ENCODE measurements around the gene DUSP28. TPM values are rescaled to one million over a fixed set of nuclear protein-coding genes. Genes with fewer than 3 reads are reported as not detected.
A peak's percentile ranks its signal among the peaks of the same experiment; 100 is the strongest.

The DUSP28 gene
- total RNA-seq, 6 donors from 2014 or later = 3.2 to 30.4 (median 5.7) TPM

- peaks cover 29 to 41% (median 31%) of the 10 kb centered on the region in 4 donors for H3K4me1 ChIP-seq
- no peaks in the 10 kb centered on the region for H3K9me3 ChIP-seq
- peaks cover 10 to 48% (median 43%) of the 10 kb centered on the region in 4 donors for H3K36me3 ChIP-seq
- ATAC-seq (ENCODE audit: low FRiP score in 2 of 2) (no peak), DNase-seq (peak in 1 of 2 donors; percentile 28)
- no peak overlapping the region for H3K4me3 ChIP-seq
- TF ChIP-seq POLR2AphosphoS5 (IDR thresholded peaks at IDR 0.05) = no peak
- no peak for TF ChIP-seq CTCF (IDR thresholded peaks at IDR 0.05)
- TF ChIP-seq EP300 (IDR thresholded peaks at IDR 0.05) = no peak
- TF ChIP-seq POLR2A (IDR thresholded peaks at IDR 0.05) = no peak
- no peaks in the 10 kb centered on the region for H3K27me3 ChIP-seq
- peak overlapping the region; percentile 83 to 89 (median 86) for H3K27ac ChIP-seq
- 86 to 91% methylated on average over 11 to 12 of the region's 12 CpGs for WGBS, 2 donors
These were observed 19.1 kb downstream of the DUSP28 start for GRCh38 chr2:240579071-240579762.

- Histone ChIP-seq H3K4me1 (peaks cover 34 to 49% (median 39%) of the 10 kb centered on the region in 4 donors), H3K36me3 (peaks cover 4 to 40% (median 35%) of the 10 kb centered on the region in 4 donors), H3K27ac (peak overlapping the region; percentile 83 to 89 (median 86)), H3K27me3 (no peaks in the 10 kb centered on the region), H3K9me3 (no peaks in the 10 kb centered on the region), H3K4me3 (no peak overlapping the region)
- DNase-seq (peak; percentile 91 to 93), ATAC-seq (ENCODE audit: low FRiP score in 2 of 2) (peak; percentile 89)
- TF ChIP-seq EP300 (IDR thresholded peaks at IDR 0.05) = peak in 1 of 4 donors; percentile 66
- TF ChIP-seq CTCF (IDR thresholded peaks at IDR 0.05) = peak; percentile 29 to 71 (median 56)
- TF ChIP-seq POLR2AphosphoS5 (IDR thresholded peaks at IDR 0.05) = peak; percentile 42 to 84
- no peak for TF ChIP-seq POLR2A (IDR thresholded peaks at IDR 0.05)
- 44 to 52% methylated on average over 23 to 27 of the region's 27 CpGs for WGBS, 2 donors
These were observed 19.8 kb downstream of the DUSP28 start for GRCh38 chr2:240579771-240580614.

- H3K4me1 ChIP-seq = peaks cover 41 to 57% (median 47%) of the 10 kb centered on the region in 4 donors
- DNase-seq (no peak), ATAC-seq (ENCODE audit: low FRiP score in 2 of 2) (no peak)
- no peak overlapping the region for H3K4me3 ChIP-seq
- H3K36me3 ChIP-seq = peaks cover under 1 to 22% (median 17%) of the 10 kb centered on the region in 4 donors
- no peaks in the 10 kb centered on the region for H3K9me3 ChIP-seq
- H3K27me3 ChIP-seq = no peaks in the 10 kb centered on the region
- TF ChIP-seq EP300 (IDR thresholded peaks at IDR 0.05) (no peak), CTCF (IDR thresholded peaks at IDR 0.05) (no peak), POLR2A (IDR thresholded peaks at IDR 0.05) (no peak), POLR2AphosphoS5 (IDR thresholded peaks at IDR 0.05) (no peak)
- H3K27ac ChIP-seq = no peak overlapping the region
- 96 to 97% methylated on average over 5 of the region's 5 CpGs for WGBS, 2 donors
These were observed 21.7 kb downstream of the DUSP28 start for GRCh38 chr2:240581811-240582210.

- 91 to 92% methylated on average over 3 of the region's 3 CpGs for WGBS, 2 donors
- Histone ChIP-seq H3K9me3 (no peaks in the 10 kb centered on the region), H3K36me3 (peaks cover 0 to 12% (median 7%) of the 10 kb centered on the region in 4 donors), H3K4me1 (peaks cover 49 to 62% (median 53%) of the 10 kb centered on the region in 4 donors), H3K4me3 (no peak overlapping the region), H3K27ac (no peak overlapping the region), H3K27me3 (no peaks in the 10 kb centered on the region)
- ATAC-seq (ENCODE audit: low FRiP score in 2 of 2) = no peak
- no peak for DNase-seq
- no peak for TF ChIP-seq CTCF (IDR thresholded peaks at IDR 0.05)
These were observed 22.6 kb downstream of the DUSP28 start for GRCh38 chr2:240582781-240583180.
